Activated T-cell treated with anti-CD3 and anti-CD28 coated beads, Interleukin-2, amount 50 U/mL, for 48 hours (primary cell): ENCODE measurements around the gene ADAT3.

ENCODE experiments used
- DNase-seq, 2 experiments: peaks; one replicate each; pipeline ENCODE4 v3.0.0-alpha.2; 2020

The ADAT3 gene

DNA sequence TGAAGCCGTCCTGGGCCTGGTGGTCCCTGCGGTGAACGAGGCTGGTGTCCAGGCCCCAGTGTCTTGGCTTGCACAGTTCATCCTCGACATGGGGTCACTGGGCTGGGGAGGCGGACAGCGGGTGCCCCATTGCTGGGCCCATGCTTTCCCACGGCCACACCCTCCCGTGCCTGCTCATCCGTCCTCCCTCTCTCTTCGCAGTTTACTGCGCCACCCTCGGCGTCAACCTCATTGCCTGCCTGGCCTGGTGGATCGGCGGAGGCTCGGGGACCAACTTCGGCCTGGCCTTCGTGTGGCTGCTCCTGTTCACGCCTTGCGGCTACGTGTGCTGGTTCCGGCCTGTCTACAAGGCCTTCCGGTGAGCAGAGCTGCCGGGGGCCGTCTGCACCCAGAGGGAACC, 12.7 kb downstream of the ADAT3 start:
- no peak for DNase-seq

DNA sequence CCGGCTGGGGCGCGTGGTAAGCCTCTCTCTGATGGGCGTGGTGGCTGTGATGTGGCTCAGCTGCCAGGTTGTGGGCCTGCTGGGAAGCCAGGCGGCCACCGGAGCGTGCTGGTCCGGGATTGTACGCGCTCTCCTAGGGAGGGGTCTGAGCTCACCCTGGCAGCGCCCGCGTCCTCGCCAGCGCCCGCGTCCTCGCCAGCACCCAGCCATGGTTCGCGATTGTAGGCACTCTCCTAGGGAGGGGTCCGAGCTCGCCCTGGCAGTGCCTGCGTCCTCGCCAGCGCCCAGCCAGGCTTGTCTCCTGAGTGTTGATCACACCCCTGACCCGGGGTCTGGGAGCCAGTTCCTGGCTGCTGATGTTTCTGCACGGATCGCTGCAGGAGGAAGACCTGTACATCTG, 13.8 kb downstream of the ADAT3 start:
- DNase-seq: no peak

DNA sequence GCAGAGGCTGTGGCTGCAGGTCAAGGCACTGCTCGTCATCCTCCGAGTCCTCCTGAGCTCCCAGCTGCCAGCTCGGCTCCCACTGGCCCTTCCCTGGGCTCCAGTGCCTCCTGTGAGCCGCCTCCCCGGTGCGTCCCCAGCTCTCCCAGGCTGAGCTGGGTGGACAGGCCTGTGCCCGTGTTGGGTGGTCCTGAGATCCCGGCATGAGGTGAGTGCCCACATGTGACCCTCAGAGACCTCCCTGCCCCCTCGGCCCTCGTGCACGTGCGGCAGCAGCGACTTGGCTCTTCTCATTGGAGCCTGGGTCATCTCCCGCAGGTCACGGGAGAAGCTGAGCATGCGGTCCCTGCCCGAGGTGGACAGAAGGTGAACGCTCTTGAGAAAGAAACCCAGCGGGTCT, 15.4 kb downstream of the ADAT3 start:
- DNase-seq: no peak

DNA sequence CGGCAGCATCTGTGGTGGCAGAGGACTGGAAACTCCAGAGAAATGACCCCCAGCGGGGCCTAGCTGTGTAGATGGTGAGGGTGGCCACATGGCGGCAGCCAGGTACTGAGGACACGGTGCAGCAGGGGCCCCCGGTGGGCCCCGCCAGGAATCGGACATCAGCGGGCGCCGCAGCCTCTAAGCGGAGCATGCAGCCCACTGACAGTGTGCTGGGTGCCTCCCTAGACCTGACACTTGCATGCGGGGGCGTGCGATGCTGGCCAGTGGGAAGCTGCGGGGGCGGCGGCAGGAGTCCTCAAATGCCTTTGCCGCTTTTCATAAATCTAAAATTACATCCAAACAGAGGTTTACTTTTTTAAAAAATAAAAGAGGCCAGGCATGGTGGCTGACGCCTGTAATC, 16.1 kb downstream of the ADAT3 start:
- no peak for DNase-seq

DNA sequence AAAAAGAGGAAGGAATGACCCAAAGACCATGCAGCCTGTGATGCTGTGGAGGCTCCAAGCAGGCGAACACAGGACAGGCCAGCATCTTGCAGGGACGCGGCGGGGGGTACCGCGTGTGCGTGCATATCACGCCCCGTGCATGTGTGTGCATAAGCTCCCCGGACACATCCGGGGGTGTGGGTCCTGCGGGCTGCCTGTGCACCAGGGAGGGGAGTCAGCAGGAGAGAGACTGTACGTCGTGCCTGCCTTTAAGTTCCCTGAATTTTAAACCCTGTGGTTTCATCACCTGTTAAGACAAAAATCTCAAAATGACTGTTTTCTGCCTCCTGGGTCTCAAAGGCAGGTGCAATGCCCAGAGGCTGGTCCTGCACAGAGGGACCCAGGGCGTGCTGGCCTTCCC, 16.6 kb downstream of the ADAT3 start:
- no peak for DNase-seq

DNA sequence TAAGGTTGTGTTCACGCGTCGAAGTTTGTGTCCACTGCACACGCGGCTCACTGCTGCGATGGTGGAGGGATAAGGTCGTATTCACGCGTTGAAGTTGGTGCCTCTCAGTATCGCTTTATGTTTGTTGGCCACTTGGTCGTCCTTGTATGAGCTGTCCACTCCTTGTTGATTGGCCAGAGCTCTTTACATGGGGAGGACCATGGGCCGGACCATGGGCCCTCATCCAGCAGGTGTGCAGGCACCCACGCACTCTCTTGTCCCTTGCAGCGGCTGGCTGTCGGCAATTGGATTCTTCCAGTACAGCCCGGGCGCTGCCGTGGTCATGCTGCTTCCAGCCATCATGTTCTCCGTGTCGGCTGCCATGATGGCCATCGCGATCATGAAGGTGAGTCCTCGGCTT, 17.6 kb downstream of the ADAT3 start:
- DNase-seq: no peak

DNA sequence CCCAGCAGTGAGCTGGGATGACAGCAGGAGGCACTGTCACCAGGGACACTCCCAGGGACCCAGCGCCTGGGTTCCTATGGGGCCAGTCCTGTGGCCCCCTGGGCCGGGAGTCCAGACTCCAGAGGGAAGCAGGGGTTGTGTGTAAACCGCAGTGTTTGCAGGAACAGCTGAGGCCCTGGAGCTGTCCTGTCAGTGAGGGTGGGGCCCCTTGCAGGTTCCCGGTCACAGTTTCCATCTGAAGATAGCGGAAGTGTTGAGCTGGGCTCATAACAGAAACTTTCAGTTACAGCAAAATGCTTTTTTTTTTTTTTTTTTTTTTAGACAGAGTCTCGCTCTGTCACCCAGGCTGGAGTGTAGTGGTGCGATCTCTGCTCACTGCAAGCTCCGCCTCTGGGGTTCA, 18.1 kb downstream of the ADAT3 start:
- peak; percentile 60 for DNase-seq

DNA sequence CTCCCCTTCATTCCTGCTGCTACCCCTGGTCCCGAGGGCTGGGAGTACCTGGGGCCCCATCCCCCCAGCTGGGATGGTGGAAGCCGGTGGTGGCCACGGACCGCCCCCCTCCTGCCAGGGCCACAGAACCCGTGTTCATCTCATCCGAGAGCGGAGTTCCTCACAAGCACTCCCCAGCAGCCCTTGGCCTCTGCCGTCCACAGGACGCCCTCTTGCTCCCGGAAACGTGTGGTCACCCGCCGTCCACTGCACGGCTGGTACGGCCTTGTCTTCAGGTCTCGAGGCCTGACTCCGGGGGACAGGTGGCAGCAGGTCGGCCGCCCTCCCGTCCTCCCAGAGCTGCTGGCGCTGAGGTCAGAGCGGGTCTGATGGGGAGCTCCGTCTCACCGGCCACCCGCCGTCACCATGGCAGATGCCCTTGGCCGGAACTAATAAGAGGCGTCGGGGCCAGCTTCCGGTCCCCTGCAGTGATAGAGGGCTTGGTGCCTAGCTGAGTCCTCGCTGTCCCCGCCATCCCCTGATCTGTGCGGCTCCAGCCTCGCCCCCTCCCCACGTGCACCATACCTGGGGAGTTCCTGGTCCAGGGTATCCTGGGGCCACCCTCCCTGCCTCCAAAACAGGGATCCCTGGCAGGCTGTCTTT, 19.2 kb downstream of the ADAT3 start:
- DNase-seq: no peak

DNA sequence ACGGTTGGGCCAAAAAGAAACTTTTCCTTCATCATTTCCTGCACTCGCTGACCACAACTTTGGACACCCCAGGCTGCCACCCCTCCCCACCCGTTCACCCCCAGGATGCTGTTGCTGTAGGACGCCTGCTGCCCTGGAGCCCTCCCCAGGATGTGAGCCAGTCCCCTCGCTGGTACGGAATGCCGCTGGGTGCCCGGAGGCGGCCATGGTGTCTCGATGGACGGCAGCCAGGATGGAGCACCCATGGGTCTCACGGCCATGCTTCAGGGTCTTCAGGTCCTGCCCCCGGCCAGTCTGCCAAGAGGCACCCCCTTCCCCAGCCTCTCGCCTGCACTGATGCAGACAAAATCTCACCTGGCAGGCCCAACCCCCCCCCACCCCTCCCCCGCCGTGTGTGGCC, 20.3 kb downstream of the ADAT3 start:
- DNase-seq: no peak

DNA sequence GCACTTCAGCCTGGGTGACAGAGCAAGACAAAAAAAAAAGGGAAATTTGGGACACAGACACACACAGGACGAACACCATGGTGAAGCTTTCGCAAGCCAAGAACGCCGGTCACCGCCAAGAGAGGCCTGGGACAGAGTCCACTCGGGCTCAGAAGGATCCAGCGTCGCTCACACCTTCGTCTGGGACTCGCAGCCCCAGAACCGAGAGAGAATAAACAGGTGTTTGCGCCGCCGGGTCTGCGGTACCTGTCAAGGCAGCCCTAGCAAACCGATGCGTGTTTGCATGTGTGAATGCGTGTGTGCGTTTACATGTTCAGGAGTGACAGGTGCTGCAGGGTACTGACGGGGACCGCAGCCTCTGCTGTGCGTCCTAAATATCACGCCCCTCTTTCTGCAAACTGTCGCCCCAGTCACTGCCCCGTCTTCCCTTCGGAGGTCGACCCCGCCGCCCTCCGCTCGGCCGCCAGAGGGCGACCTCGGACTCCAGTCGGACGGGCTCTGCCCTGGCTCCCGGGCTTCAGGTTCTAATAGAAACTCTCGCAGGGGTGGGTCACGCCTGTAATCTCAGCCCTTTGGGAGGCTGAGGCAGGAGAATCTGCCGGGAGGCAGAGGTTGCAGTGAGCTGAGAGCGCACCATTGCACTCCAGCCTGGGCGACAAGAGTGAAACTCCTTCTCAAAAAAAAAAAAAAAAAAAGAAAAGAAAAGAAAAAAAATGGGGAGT, 24.0 kb downstream of the ADAT3 start:
- peak; percentile 92 to 93 for DNase-seq

DNA sequence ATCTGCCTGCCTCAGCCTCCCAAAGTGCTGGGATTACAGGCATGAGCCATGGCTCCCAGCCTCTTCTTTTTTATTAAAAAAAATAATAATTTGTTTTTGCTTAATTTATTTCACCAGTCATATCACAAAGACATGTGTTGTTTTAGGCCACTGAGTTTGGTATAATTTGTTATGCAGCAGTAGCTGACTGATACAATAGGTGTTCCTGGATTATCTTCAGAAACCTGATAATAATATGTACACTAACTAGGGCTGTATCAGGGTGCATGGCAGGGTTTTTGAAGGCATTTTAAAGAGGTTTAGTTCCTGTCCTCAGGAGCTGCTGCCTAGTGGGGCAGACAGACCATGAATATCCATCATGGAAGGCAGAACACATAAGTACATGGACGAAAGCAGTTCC, 26.2 kb downstream of the ADAT3 start:
- DNase-seq: no peak

DNA sequence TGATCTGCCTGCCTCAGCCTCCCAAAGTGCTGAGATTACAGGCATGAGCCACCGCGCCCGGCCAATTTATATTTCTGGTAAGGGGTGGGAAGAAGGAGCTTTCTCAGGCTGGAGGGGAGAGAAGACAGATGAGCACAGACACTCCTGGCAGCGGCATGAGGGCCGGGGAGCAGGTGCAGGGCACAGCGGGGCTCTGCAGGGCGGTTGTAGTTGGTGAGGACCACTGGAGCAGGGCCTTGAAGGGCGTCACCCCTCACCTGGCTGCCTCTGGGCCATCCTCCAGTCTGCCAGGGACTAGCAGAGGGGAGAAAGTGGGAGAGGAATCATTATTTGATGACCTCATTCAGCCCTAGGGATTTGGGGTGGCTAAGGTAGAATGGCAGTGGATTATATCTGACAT, 27.2 kb downstream of the ADAT3 start:
- DNase-seq: no peak

DNA sequence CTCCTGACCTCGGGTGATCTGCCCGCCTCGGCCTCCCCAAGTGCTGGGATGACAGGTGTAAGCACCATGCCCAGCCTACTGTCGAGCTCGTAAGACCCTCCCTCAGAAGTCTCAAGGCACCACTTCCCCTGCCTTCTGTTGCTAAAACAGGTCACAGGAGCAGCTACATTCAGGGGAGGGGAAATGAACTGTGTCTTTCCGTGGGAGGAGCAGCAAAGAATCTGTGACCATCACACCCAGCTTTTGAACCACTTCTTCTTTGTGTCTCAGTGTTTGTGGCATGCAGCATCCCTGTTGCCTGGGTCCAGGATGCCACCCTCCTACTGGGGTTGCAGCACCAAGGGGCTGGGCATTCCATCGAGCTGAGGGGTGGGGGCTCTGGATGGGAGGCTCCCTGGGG, 28.0 kb downstream of the ADAT3 start:
- no peak for DNase-seq

DNA sequence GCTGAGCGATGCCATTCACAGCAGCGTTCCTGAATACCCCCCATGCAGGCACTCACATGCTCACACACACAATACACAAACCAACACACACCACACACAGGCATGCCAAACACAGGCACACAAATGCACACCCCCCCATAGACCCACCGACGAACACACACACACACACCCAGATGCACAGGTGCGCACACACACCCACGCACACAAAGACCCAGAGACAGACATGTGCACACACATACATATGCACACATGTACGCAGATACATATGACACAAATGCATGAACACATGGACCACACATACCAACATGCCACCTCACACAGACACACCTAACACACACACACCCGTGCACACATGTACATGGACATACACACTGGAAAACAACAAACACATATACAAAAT, 28.7 kb downstream of the ADAT3 start:
- no peak for DNase-seq

DNA sequence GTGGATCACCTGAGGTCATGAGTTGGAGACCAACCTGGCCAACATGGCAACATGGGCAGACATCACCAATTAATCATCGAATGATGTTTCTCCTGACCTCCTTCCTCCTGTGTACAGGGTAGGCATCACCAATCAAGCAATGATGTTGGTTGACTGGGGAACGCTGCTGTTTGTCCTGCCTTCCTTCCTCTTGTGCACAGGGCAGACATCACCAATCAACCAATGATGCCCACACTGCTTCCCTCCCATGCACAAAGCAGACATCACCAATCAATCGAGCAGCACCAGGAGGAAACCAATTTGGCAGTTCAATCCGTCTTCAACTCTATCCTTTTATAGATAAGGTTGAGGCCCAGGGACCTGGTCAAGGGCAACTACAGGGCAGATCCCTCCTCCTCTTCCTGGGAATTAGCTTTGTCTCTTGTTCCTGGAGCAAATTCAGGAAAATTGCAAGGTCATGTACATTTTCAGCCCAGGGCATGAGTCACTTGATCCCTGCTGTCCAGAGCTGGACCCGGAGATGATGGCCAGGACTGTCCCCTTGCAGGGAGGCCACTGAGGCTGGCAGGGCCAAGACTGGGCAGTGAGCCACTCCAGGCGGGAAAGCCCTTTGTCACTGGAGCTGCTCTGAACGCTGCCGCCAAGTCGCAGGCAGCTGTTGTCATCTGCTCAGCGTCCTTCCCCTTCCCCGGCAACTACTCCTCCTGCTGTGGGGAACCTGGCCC, 30.4 kb downstream of the ADAT3 start:
- DNase-seq: peak; percentile 30 to 37

DNA sequence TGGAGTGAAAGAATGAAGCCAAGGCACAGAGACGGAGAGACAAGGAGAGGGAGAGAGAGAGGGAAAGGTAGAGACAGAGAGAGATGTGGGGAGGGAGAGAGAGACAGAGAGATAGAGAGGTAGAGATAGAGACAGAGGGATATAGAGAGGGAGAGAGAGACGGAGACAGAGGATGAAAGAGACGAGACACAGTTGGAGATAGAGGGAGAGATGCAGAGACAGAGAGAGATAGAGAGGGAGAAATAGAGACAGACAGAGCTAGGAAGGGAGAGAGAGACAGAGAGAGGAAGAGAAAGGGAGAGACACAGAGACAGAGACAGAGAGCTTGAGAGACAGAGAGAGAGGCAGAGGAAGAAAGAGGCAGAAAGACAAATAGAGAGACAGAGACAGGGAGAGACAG, 31.2 kb downstream of the ADAT3 start:
- DNase-seq: no peak

DNA sequence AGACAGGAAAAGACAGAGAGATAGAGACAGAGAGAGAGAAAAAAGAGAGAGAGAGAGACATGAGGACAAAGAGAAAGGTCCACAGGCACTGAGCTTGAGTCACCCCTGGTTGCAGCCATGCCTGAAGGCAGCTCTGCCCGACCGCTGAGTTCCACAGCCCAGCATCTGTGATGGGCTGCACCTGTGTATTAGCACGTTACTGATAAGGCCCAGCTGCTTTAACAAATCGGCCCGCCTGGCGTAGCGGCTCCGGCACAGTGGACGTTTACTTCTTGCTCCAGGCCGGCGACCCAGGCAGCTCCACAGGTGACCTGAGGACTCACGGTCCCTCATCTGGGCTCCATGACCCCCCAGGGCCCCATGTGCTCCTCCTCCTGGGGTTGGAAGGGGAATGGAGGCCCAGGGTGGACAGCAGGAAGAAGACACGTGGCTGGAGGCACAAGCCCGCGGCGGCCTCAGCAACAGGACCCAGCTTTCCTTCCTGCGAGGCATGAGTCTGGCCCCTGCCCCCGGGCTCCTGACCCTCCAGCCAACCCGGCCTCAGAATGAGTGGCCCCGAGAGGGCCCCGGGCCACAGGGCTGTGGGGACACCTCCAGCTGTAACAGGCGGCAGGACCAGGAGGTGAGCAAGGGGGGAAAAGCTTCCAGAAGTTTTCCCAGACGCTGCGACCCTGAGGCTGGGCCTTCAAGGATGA, 31.9 kb downstream of the ADAT3 start:
- no peak for DNase-seq

DNA sequence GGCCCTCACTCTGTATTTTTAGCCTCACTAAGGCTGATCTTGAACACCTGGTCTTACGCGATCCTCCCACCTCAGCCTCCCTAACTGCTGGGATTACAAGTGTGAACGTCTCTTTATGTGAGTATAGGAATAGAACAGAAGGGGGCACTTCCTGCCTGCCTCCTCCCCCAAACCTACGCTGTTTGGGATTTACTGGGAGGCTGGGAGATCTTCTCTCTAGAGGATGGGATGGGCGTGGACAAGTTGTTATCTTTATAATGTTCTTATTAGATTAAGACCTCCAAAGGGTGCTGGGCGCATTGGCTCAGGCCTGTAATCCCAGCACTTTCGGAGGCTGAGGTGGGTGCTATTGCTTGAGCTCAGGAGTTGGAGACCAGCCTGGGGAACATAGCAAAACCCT, 32.9 kb downstream of the ADAT3 start:
- DNase-seq: no peak

DNA sequence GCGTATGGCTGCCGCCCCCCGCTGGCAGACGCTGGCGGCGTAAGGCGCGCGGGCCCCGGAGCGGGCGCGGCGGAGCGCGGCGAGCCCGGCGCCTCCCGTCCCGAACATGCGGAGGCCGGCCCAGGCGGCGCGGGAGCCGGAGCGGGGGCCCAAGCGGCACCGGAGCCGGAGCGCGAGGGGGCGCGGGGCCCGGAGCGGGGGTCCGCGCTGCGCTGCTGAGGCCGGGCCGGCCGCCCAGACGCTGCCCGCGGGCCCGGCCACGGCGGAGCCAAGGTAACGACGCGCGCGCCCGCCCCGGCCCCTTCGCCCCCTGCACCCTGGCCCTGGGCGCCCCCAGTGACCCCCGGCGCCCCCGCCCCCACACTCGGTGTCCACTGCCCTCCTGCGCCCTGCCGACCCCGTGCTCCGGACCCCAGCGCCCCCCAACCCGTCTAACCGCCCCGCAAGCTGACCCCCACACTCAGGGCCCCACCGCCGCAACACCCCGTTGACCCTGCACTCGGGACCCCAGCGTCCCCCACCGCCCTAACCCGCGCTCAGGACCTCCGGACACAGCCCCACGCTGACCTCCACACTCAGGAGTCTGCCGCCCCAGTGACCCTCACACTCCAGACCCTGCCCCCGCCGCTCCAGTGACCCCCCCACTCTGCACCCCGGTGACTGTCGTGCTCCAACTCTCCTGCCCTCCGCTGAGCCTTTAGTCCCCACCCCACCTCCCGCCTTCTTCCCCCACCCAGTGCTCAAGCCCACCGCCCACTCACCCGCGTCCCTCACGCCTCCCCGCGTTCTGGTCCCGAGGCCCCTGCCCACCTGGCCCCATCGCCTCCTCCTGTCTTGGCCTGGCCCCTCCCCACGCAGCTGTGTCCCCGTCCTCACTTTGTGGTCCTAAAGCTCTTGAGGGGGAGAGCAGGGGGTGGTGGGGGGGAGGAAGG, 36.2 kb downstream of the ADAT3 start, which contains the start of gene CSNK1G2:
CSNK1G2 (plus strand) TSS at position 27 of the 932 bp plus-strand sequence. CDS start 28,601 bp downstream, outside the sequence.
- peak; percentile 24 to 33 for DNase-seq

DNA sequence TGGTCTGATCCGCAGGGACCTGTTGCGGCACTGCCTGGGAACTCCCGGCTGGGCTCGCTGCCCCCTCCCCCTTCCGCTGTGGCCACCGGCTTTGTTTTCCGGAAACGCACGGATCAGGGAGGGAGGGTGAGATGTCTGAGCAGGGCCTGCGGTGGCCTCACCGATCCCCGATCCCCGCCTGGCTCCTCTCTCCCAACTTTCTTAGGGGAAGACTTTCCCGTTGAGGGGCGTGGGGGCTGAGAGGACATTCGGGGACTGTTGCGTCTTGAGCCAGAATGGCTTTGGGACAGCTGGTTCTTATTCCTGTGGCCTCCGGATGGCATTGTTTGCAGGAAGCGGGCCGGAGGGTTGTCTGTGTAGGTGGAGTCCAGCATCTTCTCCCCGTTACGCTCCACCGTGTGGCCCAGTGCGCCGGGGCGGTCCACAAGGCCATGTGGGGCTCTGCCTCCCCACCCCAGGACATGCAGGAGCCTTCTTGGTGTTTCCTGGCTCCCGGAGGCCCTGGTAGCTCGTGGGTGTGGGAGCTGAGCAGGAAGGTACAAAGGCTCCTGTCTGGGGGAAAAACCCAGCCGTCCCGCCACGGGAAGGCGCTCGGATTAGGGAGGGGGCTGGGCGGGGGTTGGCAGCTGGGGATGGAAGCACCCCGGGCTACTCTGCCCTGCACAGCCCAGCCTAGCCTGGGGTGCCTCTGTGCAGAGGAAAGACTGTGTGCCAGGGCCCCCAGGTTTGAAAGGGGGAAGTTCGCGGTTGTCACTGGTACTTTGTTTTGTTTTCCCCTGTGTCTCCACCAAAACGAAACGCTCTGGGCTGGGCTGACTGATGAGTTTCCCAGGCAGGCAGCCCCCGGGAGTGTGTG, 37.1 kb downstream of the ADAT3 start:
- peak; percentile 80 to 84 for DNase-seq

DNA sequence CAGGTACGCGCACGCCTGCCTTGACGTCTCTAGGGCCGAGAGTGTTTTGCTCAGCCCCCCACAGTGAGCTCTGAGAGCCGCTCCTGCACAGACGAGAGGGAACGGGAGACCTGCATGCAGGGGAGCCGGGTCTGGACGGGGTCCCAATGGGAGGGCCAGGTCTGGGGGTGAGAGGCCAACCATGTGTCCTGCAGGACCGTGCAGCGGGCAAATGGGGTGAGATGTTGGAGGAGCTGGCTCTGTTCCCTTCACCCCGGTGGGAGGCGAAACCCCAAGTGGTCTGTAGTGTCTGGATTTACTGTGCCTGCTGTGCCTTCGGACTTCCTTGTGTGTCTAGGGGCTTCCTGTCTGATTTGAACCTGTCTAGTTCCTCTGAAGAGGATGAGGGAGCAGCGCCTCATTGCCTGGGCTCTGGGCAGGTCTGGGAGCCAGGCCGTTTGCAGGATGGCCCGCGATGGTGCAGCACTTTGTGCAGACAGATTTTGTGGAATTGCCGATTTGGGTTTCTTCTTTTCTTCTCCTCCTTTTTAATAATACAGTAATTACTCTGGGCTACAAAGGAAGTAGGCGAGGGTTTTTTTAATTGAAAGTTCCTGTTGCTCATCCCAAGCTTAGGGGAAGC, 37.8 kb downstream of the ADAT3 start:
- no peak for DNase-seq
